ENCODE results near the gene PCAT6. TPM values are rescaled to one million over a fixed set of nuclear protein-coding genes. Genes with fewer than 3 reads are reported as not detected.

Gene PCAT6
- total and polyA plus RNA-seq, 2 donors (not counting 1 experiment from before 2014, with no cell fraction given) = 1.1 to 1.6 TPM

DNA sequence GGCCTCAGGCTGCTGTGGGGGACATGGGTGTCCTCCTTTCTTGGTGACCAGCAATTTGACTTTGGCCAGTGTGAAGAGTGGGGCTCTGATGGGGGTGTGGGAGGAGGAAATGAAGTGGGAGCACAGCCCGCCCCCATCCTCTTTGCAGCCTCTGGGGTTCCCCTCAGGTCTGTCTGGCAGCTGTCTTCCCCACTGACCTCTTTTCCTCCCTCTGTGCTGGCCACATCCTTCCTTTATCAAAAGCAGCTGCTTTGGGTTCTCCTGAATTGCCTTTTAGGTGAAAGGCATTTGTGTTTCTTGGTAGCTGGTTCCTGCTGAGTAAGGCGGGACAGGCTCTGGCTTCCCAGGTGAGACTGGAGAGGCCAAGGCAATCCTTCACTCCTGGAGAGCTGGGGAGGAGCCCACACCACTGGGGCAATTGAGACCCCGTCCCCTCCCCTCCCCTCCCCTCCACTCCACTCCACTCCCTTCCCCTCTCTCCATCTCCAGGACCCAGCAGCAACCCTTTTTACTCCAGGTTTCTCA, 24.9 kb downstream of the PCAT6 start:
- peaks cover 22% of the 10 kb centered on the region for H3K4me1 Mint-ChIP-seq
- 20% methylated on average over 1 of the region's 3 CpGs for WGBS (ENCODE audit: insufficient coverage)
- Histone ChIP-seq H3K9ac (ENCODE audit: low read length) (no peak overlapping the region), H3K9me3 (ENCODE audit: control extremely low read depth in 1 of 3, control insufficient read depth in 2 of 3, insufficient read depth in 1 of 3, low read length in 2 of 3) (peaks cover 0 to 6% (median 0%) of the 10 kb centered on the region in 3 donors), H3K79me2 (ENCODE audit: control insufficient read depth, insufficient read depth, low read length) (no peaks in the 10 kb centered on the region), H3K36me3 (replicated peaks in 1 of 2; ENCODE audit: control extremely low read depth in 1 of 2, control insufficient read depth in 1 of 2, extremely low read depth in 1 of 2, insufficient read depth in 2 of 2, low read length in 1 of 2) (no peaks in the 10 kb centered on the region), H3K4me3 (ENCODE audit: control extremely low read depth in 1 of 5, extremely low read depth in 1 of 5, insufficient read depth in 1 of 5, low read depth in 2 of 5, low read length in 4 of 5) (no peak overlapping the region), H3K27me3 (replicated peaks in 1 of 4; ENCODE audit: control extremely low read depth in 1 of 4, control insufficient read depth in 3 of 4, insufficient read depth in 4 of 4, low read length in 3 of 4) (peaks cover 0 to 4% (median 0%) of the 10 kb centered on the region in 4 experiments), H4K20me1 (ENCODE audit: control insufficient read depth, insufficient read depth, low read length, poor library complexity, severe bottlenecking) (no peaks in the 10 kb centered on the region), H3K4me1 (ENCODE audit: control insufficient read depth in 2 of 2, insufficient read depth in 2 of 2, low read length in 2 of 2) (peaks cover 19 to 29% of the 10 kb centered on the region in 2 donors), H3K27ac (ENCODE audit: low read length in 2 of 2) (no peak overlapping the region), H3K4me2 (replicated peaks; ENCODE audit: low read depth, low read length, poor library complexity, severe bottlenecking) (peak overlapping the region; percentile 28), H2AFZ (ENCODE audit: insufficient read depth, low read depth, low read length, poor library complexity, severe bottlenecking) (no peak overlapping the region)
- ChIA-PET POLR2A (no interaction called here), CTCF (interaction anchor here (0.6 kb wide), 1 partner anchor 916 kb away, joined by 5 read pairs; no protein-coding TSS in a partner anchor)
- H3K4me3 Mint-ChIP-seq = no peak overlapping the region
- DNase-seq (no peak), ATAC-seq (ENCODE audit: low read depth) (no peak)
- H3K27ac Mint-ChIP-seq = no peak overlapping the region
- H3K27me3 Mint-ChIP-seq = peaks cover 8% of the 10 kb centered on the region
- H3K9me3 Mint-ChIP-seq (ENCODE audit: insufficient read depth) = no peaks in the 10 kb centered on the region
- intact Hi-C loops (cut with micrococcal nuclease) = no loop called here
- no peak for TF ChIP-seq CTCF (IDR thresholded peaks at IDR 0.05)
- TF ChIP-seq EZH2 (IDR thresholded peaks at IDR 0.05; ENCODE audit: borderline replicate concordance, insufficient read depth, low read depth, low read length, poor library complexity, severe bottlenecking) = no peak

DNA sequence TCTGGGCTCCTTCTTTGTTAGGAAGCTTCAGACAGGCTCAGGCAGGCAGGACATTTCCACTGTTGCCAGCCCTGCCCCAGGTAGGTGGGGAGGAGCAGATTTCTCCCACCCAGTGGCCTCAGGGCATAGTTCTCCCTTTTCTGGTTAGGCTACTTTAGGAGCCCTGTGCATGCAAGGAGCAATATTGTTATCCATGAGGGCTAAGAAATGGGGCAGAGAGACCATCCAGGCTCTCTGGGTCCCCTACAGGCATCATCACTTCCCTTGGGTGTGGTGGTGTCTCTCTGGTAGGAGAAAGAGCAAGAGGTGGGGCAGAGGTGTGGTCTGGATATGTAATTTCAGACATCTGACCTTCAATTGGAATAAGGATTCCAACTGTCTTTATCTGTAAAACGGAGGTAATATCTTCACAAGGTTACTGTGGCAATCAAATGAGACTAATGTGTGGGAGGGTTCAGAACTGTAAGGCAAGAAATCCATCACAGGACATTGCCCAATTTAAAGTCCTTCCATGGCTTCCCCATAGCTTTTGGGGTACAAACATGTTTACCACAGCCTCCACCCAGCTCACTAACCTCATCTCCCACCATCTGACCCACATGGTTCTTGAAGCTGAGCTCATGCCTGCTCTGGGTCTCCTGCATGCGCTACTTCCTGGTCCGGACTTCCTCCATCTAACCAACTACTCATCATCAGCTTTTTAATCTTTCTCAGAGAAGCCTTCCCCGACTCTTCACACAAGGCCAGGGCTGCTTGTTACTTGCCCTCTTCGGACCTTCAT, 26.1 kb downstream of the PCAT6 start:
- Histone ChIP-seq H3K9me3 (ENCODE audit: control extremely low read depth in 1 of 3, control insufficient read depth in 2 of 3, insufficient read depth in 1 of 3, low read length in 2 of 3) (peaks cover 0 to 6% (median 0%) of the 10 kb centered on the region in 3 donors), H3K4me1 (ENCODE audit: control insufficient read depth in 2 of 2, insufficient read depth in 2 of 2, low read length in 2 of 2) (peaks cover 19 to 29% of the 10 kb centered on the region in 2 donors), H3K27me3 (replicated peaks in 1 of 4; ENCODE audit: control extremely low read depth in 1 of 4, control insufficient read depth in 3 of 4, insufficient read depth in 4 of 4, low read length in 3 of 4) (peaks cover 0 to 4% (median 0%) of the 10 kb centered on the region in 4 experiments), H4K20me1 (ENCODE audit: control insufficient read depth, insufficient read depth, low read length, poor library complexity, severe bottlenecking) (no peaks in the 10 kb centered on the region), H3K27ac (ENCODE audit: low read length in 2 of 2) (no peak overlapping the region), H3K36me3 (replicated peaks in 1 of 2; ENCODE audit: control extremely low read depth in 1 of 2, control insufficient read depth in 1 of 2, extremely low read depth in 1 of 2, insufficient read depth in 2 of 2, low read length in 1 of 2) (no peaks in the 10 kb centered on the region), H3K9ac (ENCODE audit: low read length) (no peak overlapping the region), H3K4me2 (replicated peaks; ENCODE audit: low read depth, low read length, poor library complexity, severe bottlenecking) (no peak overlapping the region), H3K4me3 (ENCODE audit: control extremely low read depth in 1 of 5, extremely low read depth in 1 of 5, insufficient read depth in 1 of 5, low read depth in 2 of 5, low read length in 4 of 5) (no peak overlapping the region), H3K79me2 (ENCODE audit: control insufficient read depth, insufficient read depth, low read length) (no peaks in the 10 kb centered on the region), H2AFZ (ENCODE audit: insufficient read depth, low read depth, low read length, poor library complexity, severe bottlenecking) (no peak overlapping the region)
- ChIA-PET POLR2A (no interaction called here), CTCF (no interaction called here)
- DNase-seq (no peak), ATAC-seq (ENCODE audit: low read depth) (no peak)
- intact Hi-C loops (cut with micrococcal nuclease) = no loop called here
- H3K9me3 Mint-ChIP-seq (ENCODE audit: insufficient read depth) = no peaks in the 10 kb centered on the region
- no peak overlapping the region for H3K4me3 Mint-ChIP-seq
- no peak overlapping the region for H3K27ac Mint-ChIP-seq
- peaks cover 22% of the 10 kb centered on the region for H3K4me1 Mint-ChIP-seq
- 55% methylated on average over 4 of the region's 5 CpGs for WGBS (ENCODE audit: insufficient coverage)
- TF ChIP-seq EZH2 (IDR thresholded peaks at IDR 0.05; ENCODE audit: borderline replicate concordance, insufficient read depth, low read depth, low read length, poor library complexity, severe bottlenecking) = no peak
- TF ChIP-seq CTCF (IDR thresholded peaks at IDR 0.05) = no peak
- peaks cover 8% of the 10 kb centered on the region for H3K27me3 Mint-ChIP-seq
